Osteoblast (primary cell): Measurements from ENCODE around the gene GAPVD1. TPM values are rescaled to one million over a fixed set of nuclear protein-coding genes. Genes with fewer than 3 reads are reported as not detected.

Experiments
- DNase-seq: peaks from one replicate; pipeline ENCODE4 v3.0.0; 2011; ENCODE audit warnings: low spot score, mixed read lengths; ENCODE audit not compliant: insufficient read length; ENCODE audit errors: missing footprints
- H2AFZ ChIP-seq: 2 replicates; pipeline ENCODE4 v1.6.0; 2011; ENCODE audit warnings: mild to moderate bottlenecking, low read length
- H3K27ac ChIP-seq: 2 replicates; pipeline ENCODE4 v1.5.1; 2011; ENCODE audit warnings: mild to moderate bottlenecking, low read depth, low read length, moderate library complexity
- H3K27me3 ChIP-seq: 2 replicates; pipeline ENCODE4 v1.6.0; 2012; ENCODE audit warnings: mild to moderate bottlenecking, control low read depth, inconsistent platforms, low read length, moderate library complexity; ENCODE audit not compliant: insufficient read depth
- H3K36me3 ChIP-seq: 2 replicates; pipeline ENCODE4 v1.5.1; 2011; ENCODE audit warnings: mild to moderate bottlenecking, low read length, control low read depth, moderate library complexity; ENCODE audit not compliant: insufficient read depth
- H3K4me1 ChIP-seq: 2 replicates; pipeline ENCODE4 v1.5.1; 2011; ENCODE audit warnings: mild to moderate bottlenecking, low read length, control low read depth, moderate library complexity; ENCODE audit not compliant: insufficient read depth
- H3K4me2 ChIP-seq: 2 replicates; pipeline ENCODE4 v1.6.0; 2011; ENCODE audit warnings: mild to moderate bottlenecking, low read length; ENCODE audit not compliant: insufficient read depth
- H3K4me3 ChIP-seq: fragments of 200-600 bp; sonication (generic); 3 replicates; pipeline ENCODE4 v1.5.1; 2012; ENCODE audit warnings: mild to moderate bottlenecking, low read length, inconsistent platforms; ENCODE audit not compliant: insufficient read depth
- H3K79me2 ChIP-seq: 2 replicates; pipeline ENCODE4 v1.6.0; 2012; ENCODE audit warnings: mild to moderate bottlenecking, low read length, control low read depth, inconsistent platforms; ENCODE audit not compliant: insufficient read depth
- H3K9me3 ChIP-seq: 2 replicates; pipeline ENCODE4 v1.5.1; 2011; ENCODE audit warnings: low read depth, low read length, control low read depth
- H4K20me1 ChIP-seq: 2 replicates; pipeline ENCODE4 v1.6.0; 2012; ENCODE audit warnings: mild to moderate bottlenecking, low read length, control low read depth; ENCODE audit not compliant: insufficient read depth
- CTCF ChIP-seq: IDR thresholded peaks from 2 replicates; pipeline ENCODE4 v1.5.1; 2011; ENCODE audit warnings: mild to moderate bottlenecking, low read depth, low read length, moderate library complexity; ENCODE audit errors: extremely low read depth
- total RNA-seq: library from RNA; depleted of rRNA; stranded (reverse); fragments of >200 nt; gene quantifications from 2 replicates; pipeline ENCODE4 v1.2.3, GENCODE V29; 2012

Gene GAPVD1
- total RNA-seq, 1 donor: 80.3 TPM

GRCh38 chr9:125361837-125362531 is 100.4 kb downstream of the GAPVD1 start:
- no peak overlapping the region for H3K4me2 ChIP-seq
- H3K36me3 ChIP-seq: peaks cover 57% of the 10 kb centered on the region
- no peak overlapping the region for H3K27ac ChIP-seq
- no peaks in the 10 kb centered on the region for H4K20me1 ChIP-seq
- H3K4me1 ChIP-seq: no peaks in the 10 kb centered on the region
- TF ChIP-seq CTCF: peak; percentile 48
- DNase-seq: peak; percentile 63
- H3K9me3 ChIP-seq: no peaks in the 10 kb centered on the region
- no peak overlapping the region for H2AFZ ChIP-seq
- H3K79me2 ChIP-seq: no peaks in the 10 kb centered on the region
- no peak overlapping the region for H3K4me3 ChIP-seq
- no peaks in the 10 kb centered on the region for H3K27me3 ChIP-seq

GRCh38 chr9:125366676-125367075 is 105.0 kb downstream of the GAPVD1 start:
- Histone ChIP-seq H3K27ac (no peak overlapping the region), H3K79me2 (no peaks in the 10 kb centered on the region), H3K27me3 (no peaks in the 10 kb centered on the region), H3K9me3 (no peaks in the 10 kb centered on the region), H3K4me3 (no peak overlapping the region), H3K36me3 (peaks cover 39% of the 10 kb centered on the region), H2AFZ (no peak overlapping the region), H3K4me2 (no peak overlapping the region), H3K4me1 (no peaks in the 10 kb centered on the region), H4K20me1 (no peaks in the 10 kb centered on the region)
- DNase-seq: no peak
- TF ChIP-seq CTCF: no peak

GRCh38 chr9:125370786-125371185 is 109.2 kb downstream of the GAPVD1 start:
- H4K20me1 ChIP-seq: no peaks in the 10 kb centered on the region
- no peaks in the 10 kb centered on the region for H3K9me3 ChIP-seq
- peaks cover 11% of the 10 kb centered on the region for H3K36me3 ChIP-seq
- no peak for TF ChIP-seq CTCF
- H3K4me3 ChIP-seq: no peak overlapping the region
- no peak overlapping the region for H2AFZ ChIP-seq
- no peak overlapping the region for H3K27ac ChIP-seq
- DNase-seq: no peak
- no peak overlapping the region for H3K4me2 ChIP-seq
- H3K4me1 ChIP-seq: peaks cover 4% of the 10 kb centered on the region
- H3K79me2 ChIP-seq: no peaks in the 10 kb centered on the region
- no peaks in the 10 kb centered on the region for H3K27me3 ChIP-seq

- TF ChIP-seq CTCF: no peak
- H3K27me3 ChIP-seq: peaks cover 14% of the 10 kb centered on the region
- no peaks in the 10 kb centered on the region for H3K9me3 ChIP-seq
- H4K20me1 ChIP-seq: no peaks in the 10 kb centered on the region
- peaks cover 4% of the 10 kb centered on the region for H3K4me1 ChIP-seq
- H3K79me2 ChIP-seq: no peaks in the 10 kb centered on the region
- no peak overlapping the region for H3K27ac ChIP-seq
- no peak overlapping the region for H3K4me3 ChIP-seq
- no peak for DNase-seq
- H3K4me2 ChIP-seq: no peak overlapping the region
- H2AFZ ChIP-seq: no peak overlapping the region
- peaks cover 4% of the 10 kb centered on the region for H3K36me3 ChIP-seq
Observed at GRCh38 chr9:125372441-125373226, 111.0 kb downstream of the GAPVD1 start.
